Fibroblast of lung (primary cell): Measurements from ENCODE around the gene STAC. TPM values are rescaled to one million over a fixed set of nuclear protein-coding genes. Genes with fewer than 3 reads are reported as not detected.

ENCODE experiments used
- DNase-seq, 2 donors: peaks; one replicate each; pipeline versions ENCODE4 v3.0.0 to v3.0.0-alpha.2; 2010; ENCODE audit warnings: low read depth in 2 of 2
- H2AFZ ChIP-seq: 2 replicates; pipeline ENCODE4 v1.5.1; 2012; ENCODE audit warnings: low read length, control low read depth, inconsistent platforms
- H3K27ac ChIP-seq: 2 replicates; pipeline ENCODE4 v1.5.1; 2011; ENCODE audit warnings: low read length, control low read depth; ENCODE audit not compliant: insufficient read depth
- H3K27me3 ChIP-seq: 2 replicates; pipeline ENCODE4 v1.5.1; 2011; ENCODE audit warnings: mild to moderate bottlenecking, low read length; ENCODE audit not compliant: control insufficient read depth, insufficient read depth
- H3K36me3 ChIP-seq: 2 replicates; pipeline ENCODE4 v1.5.1; 2011; ENCODE audit warnings: low read length; ENCODE audit not compliant: control insufficient read depth, insufficient read depth
- H3K4me1 ChIP-seq: 2 replicates; pipeline ENCODE4 v1.5.1; 2011; ENCODE audit warnings: low read length; ENCODE audit not compliant: control insufficient read depth, insufficient read depth; ENCODE audit errors: extremely low read depth
- H3K4me2 ChIP-seq: 2 replicates; pipeline ENCODE4 v1.5.1; 2011; ENCODE audit warnings: low read length, control low read depth; ENCODE audit not compliant: insufficient read depth; ENCODE audit errors: extremely low read depth
- H3K4me3 ChIP-seq, 4 experiments: fragments of 200-600 bp in 1 of 4; sonication (generic) in 1 of 4; replicated peaks in 1 of 4; 2 replicates each; pipeline ENCODE4 v1.5.1; 2011 to 2016; ENCODE audit warnings: low read length in 4 of 4, low read depth in 3 of 4, mild to moderate bottlenecking in 3 of 4, control low read depth in 2 of 4, inconsistent platforms in 1 of 4, mixed read lengths in 1 of 4; ENCODE audit not compliant: insufficient read depth in 1 of 4; ENCODE audit errors: control extremely low read depth in 1 of 4
- H3K79me2 ChIP-seq: 2 replicates; pipeline ENCODE4 v1.5.1; 2012; ENCODE audit warnings: mild to moderate bottlenecking, low read length, inconsistent platforms; ENCODE audit not compliant: control insufficient read depth, insufficient read depth
- H3K9ac ChIP-seq: 2 replicates; pipeline ENCODE4 v1.5.1; 2011; ENCODE audit warnings: mild to moderate bottlenecking, low read length, control low read depth; ENCODE audit not compliant: insufficient read depth
- H3K9me3 ChIP-seq: 2 replicates; pipeline ENCODE4 v1.5.1; 2012; ENCODE audit warnings: low read depth, low read length; ENCODE audit not compliant: control insufficient read depth, insufficient read depth
- H4K20me1 ChIP-seq: 2 replicates; pipeline ENCODE4 v1.5.1; 2011; ENCODE audit warnings: low read length; ENCODE audit not compliant: control insufficient read depth, insufficient read depth; ENCODE audit errors: extremely low read depth
- CTCF ChIP-seq, 2 donors: IDR thresholded peaks in 1 of 2; conservative IDR thresholded peaks in 1 of 2; 1 replicate in 1 of 2; 2 replicates in 1 of 2; pipeline ENCODE4 v1.5.1; 2011 to 2012; ENCODE audit warnings: low read length in 2 of 2, control low read depth in 1 of 2, inconsistent platforms in 1 of 2, low read depth in 1 of 2, mild to moderate bottlenecking in 1 of 2
- EZH2 ChIP-seq: IDR thresholded peaks from 2 replicates; pipeline ENCODE4 v1.5.1; 2012; ENCODE audit warnings: low read length, control low read depth, mild to moderate bottlenecking; ENCODE audit errors: missing control alignments
- polyA plus RNA-seq, 2 donors: library from polyadenylated mRNA; depleted of rRNA in 1 of 2; stranded (reverse) in 1 of 2; unstranded in 1 of 2; fragments of >200 nt; gene quantifications; 2 replicates each; pipeline ENCODE4 v1.2.1, GENCODE V29; 2011 to 2012; ENCODE audit warnings: missing spikeins in 1 of 2
- total RNA-seq: library from RNA; depleted of rRNA; stranded (reverse); fragments of >200 nt; gene quantifications from 2 replicates; pipeline ENCODE4 v1.2.1, GENCODE V29; 2014

STAC gene
- total and polyA plus RNA-seq, 2 donors (not counting 1 experiment from before 2014, with no cell fraction given): 6.8 to 7.4 TPM

GRCh38 chr3:36399933-36400332 lies 19.6 kb downstream of the STAC start:
- DNase-seq: no peak
- no peak overlapping the region for H3K4me3 ChIP-seq

GRCh38 chr3:36401056-36401455 lies 20.8 kb downstream of the STAC start:
- no peaks in the 10 kb centered on the region for H4K20me1 ChIP-seq
- no peak overlapping the region for H3K4me3 ChIP-seq
- no peaks in the 10 kb centered on the region for H3K27me3 ChIP-seq
- no peak overlapping the region for H3K9ac ChIP-seq
- H3K27ac ChIP-seq: no peak overlapping the region
- no peak overlapping the region for H2AFZ ChIP-seq
- H3K4me1 ChIP-seq: no peaks in the 10 kb centered on the region
- DNase-seq: no peak
- TF ChIP-seq CTCF (conservative IDR thresholded peaks at IDR 0.05 in 1 of 2, IDR thresholded peaks at IDR 0.05 in 1 of 2; ENCODE audit: low read depth in 1 of 2, low read length in 2 of 2) (no peak), EZH2 (no peak)
- no peaks in the 10 kb centered on the region for H3K9me3 ChIP-seq
- no peaks in the 10 kb centered on the region for H3K79me2 ChIP-seq
- H3K36me3 ChIP-seq: no peaks in the 10 kb centered on the region
- H3K4me2 ChIP-seq: no peak overlapping the region

More at GRCh38 chr3:36399933-36400332, 19.6 kb downstream of the STAC start:
- H3K9me3 ChIP-seq: no peaks in the 10 kb centered on the region
- TF ChIP-seq CTCF (conservative IDR thresholded peaks at IDR 0.05 in 1 of 2, IDR thresholded peaks at IDR 0.05 in 1 of 2; ENCODE audit: low read depth in 1 of 2, low read length in 2 of 2) (no peak), EZH2 (no peak)
- no peaks in the 10 kb centered on the region for H3K79me2 ChIP-seq
- H3K36me3 ChIP-seq: no peaks in the 10 kb centered on the region
- H3K4me2 ChIP-seq: no peak overlapping the region
- H3K4me1 ChIP-seq: no peaks in the 10 kb centered on the region
- H2AFZ ChIP-seq: no peak overlapping the region
- H3K9ac ChIP-seq: no peak overlapping the region
- no peak overlapping the region for H3K27ac ChIP-seq
- no peaks in the 10 kb centered on the region for H3K27me3 ChIP-seq
- H4K20me1 ChIP-seq: no peaks in the 10 kb centered on the region

GRCh38 chr3:36403661-36404060 lies 23.4 kb downstream of the STAC start:
- Histone ChIP-seq H3K4me1 (no peaks in the 10 kb centered on the region), H2AFZ (no peak overlapping the region), H3K9me3 (no peaks in the 10 kb centered on the region), H3K79me2 (no peaks in the 10 kb centered on the region), H3K36me3 (no peaks in the 10 kb centered on the region), H3K27ac (no peak overlapping the region), H4K20me1 (no peaks in the 10 kb centered on the region), H3K27me3 (no peaks in the 10 kb centered on the region), H3K9ac (no peak overlapping the region), H3K4me3 (no peak overlapping the region), H3K4me2 (no peak overlapping the region)
- TF ChIP-seq EZH2: no peak
- TF ChIP-seq CTCF (conservative IDR thresholded peaks at IDR 0.05 in 1 of 2, IDR thresholded peaks at IDR 0.05 in 1 of 2; ENCODE audit: low read depth in 1 of 2, low read length in 2 of 2): no peak
- peak in 1 of 2 donors; percentile 36 for DNase-seq
